Subcutaneous abdominal adipose tissue (tissue), 5 donors: Measurements from ENCODE around the gene L3MBTL1.

Experiments
- H3K27ac ChIP-seq: one replicate; pipeline ENCODE4 v1.7.0; 2013; ENCODE audit warnings: low read depth, mild to moderate bottlenecking, inconsistent platforms, low read length, moderate library complexity
- H3K27me3 ChIP-seq, 5 donors: one replicate each; pipeline ENCODE4 v1.7.0; 2013; ENCODE audit warnings: low read length in 5 of 5, inconsistent platforms in 1 of 5; ENCODE audit not compliant: control insufficient read depth in 5 of 5, insufficient read depth in 4 of 5
- H3K36me3 ChIP-seq, 5 donors: one replicate each; pipeline ENCODE4 v1.7.0; 2013; ENCODE audit warnings: low read length in 5 of 5; ENCODE audit not compliant: control insufficient read depth in 5 of 5, insufficient read depth in 5 of 5
- H3K4me1 ChIP-seq, 5 donors: one replicate each; pipeline ENCODE4 v1.7.0; 2013; ENCODE audit warnings: low read length in 5 of 5, mild to moderate bottlenecking in 3 of 5, moderate library complexity in 1 of 5; ENCODE audit not compliant: control insufficient read depth in 5 of 5, insufficient read depth in 5 of 5
- H3K4me3 ChIP-seq, 5 donors: one replicate each; pipeline ENCODE4 v1.7.0; 2013; ENCODE audit warnings: low read length in 5 of 5, low read depth in 1 of 5
- H3K9ac ChIP-seq, 5 donors: one replicate each; pipeline ENCODE4 v1.7.0; 2013; ENCODE audit warnings: low read length in 5 of 5, mild to moderate bottlenecking in 4 of 5, moderate library complexity in 3 of 5
- H3K9me3 ChIP-seq, 5 donors: one replicate each; pipeline ENCODE4 v1.7.0; 2013; ENCODE audit warnings: low read length in 5 of 5; ENCODE audit not compliant: control insufficient read depth in 5 of 5
- donor health status: healthy.
- donor health status: healthy.
- donor health status: healthy.
- donor health status: healthy.
- donor health status: healthy.

Gene L3MBTL1

DNA sequence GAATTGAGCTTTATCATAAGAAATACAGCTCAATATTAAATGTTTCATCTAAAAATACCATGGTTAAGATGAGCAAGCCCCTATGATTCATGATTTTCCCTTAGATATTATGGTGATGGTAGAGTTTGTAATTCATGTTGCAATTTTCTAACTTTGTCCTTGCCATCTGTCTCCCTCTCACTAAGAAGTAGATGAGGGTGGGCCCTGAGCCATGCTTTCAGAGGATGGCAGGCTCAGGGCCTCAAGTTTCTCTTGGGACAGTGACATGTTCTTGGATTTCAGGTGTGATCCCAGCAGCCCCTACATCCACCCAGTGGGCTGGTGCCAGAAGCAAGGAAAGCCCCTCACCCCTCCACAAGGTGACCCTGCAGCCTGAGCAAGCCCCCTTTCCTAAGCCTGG is 25.6 kb downstream of the L3MBTL1 start:
- Histone ChIP-seq H3K36me3 (peaks cover 0 to 43% (median 21%) of the 10 kb centered on the region in 5 donors), H3K27me3 (no peaks in the 10 kb centered on the region), H3K4me1 (no peaks in the 10 kb centered on the region), H3K27ac (no peak overlapping the region), H3K9ac (no peak overlapping the region), H3K9me3 (no peaks in the 10 kb centered on the region), H3K4me3 (no peak overlapping the region)

DNA sequence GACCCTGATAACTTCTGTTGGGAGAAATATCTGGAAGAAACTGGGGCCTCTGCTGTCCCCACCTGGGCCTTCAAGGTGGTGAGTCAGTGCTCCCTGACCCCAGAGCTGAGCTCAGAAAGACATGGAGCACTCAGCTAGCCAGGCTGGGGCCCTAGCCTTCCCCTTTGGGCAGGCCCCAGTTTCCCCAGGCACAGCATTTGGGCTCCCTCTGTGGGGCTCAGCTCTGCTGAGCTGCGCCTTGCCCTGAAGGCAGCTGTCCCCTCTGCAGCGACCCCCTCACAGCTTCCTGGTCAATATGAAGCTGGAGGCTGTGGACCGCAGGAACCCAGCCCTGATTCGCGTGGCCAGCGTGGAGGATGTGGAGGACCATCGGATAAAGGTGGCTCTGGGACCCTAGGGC is 26.5 kb downstream of the L3MBTL1 start:
- no peaks in the 10 kb centered on the region for H3K27me3 ChIP-seq
- no peak overlapping the region for H3K27ac ChIP-seq
- H3K4me3 ChIP-seq: no peak overlapping the region
- H3K9ac ChIP-seq: no peak overlapping the region
- H3K4me1 ChIP-seq: peaks cover 0 to 9% (median 0%) of the 10 kb centered on the region in 5 donors
- H3K36me3 ChIP-seq: peaks cover 0 to 40% (median 19%) of the 10 kb centered on the region in 5 donors
- no peaks in the 10 kb centered on the region for H3K9me3 ChIP-seq

DNA sequence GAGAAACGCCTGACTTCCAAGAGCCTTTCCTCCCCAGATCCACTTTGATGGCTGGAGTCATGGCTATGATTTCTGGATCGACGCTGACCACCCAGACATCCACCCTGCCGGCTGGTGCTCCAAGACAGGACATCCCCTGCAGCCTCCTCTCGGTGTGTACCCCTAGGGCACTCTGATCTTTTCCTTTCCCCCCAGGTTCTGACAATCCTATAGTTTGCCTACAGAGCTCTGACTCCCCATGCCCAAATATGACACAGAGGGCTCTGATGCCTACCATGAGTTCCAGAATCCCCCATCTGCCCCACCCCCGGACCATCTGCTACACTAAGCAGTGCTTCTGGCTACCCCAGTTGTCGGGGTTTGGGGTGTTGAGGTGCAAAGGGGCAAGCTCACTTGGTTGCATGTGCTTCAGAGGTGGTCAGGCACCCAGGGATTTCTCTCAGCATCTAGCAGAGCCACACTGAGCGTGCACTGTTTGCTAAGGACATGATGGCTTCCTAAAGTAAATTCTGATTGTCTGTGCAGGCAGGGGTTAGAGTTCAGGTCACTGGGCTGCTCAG is 27.4 kb downstream of the L3MBTL1 start:
- H3K4me1 ChIP-seq: peaks cover 0 to 15% (median 6%) of the 10 kb centered on the region in 5 donors
- H3K27me3 ChIP-seq: no peaks in the 10 kb centered on the region
- H3K4me3 ChIP-seq: no peak overlapping the region
- H3K9ac ChIP-seq: no peak overlapping the region
- H3K36me3 ChIP-seq: peaks cover 0 to 40% (median 18%) of the 10 kb centered on the region in 5 donors
- H3K27ac ChIP-seq: no peak overlapping the region
- no peaks in the 10 kb centered on the region for H3K9me3 ChIP-seq

DNA sequence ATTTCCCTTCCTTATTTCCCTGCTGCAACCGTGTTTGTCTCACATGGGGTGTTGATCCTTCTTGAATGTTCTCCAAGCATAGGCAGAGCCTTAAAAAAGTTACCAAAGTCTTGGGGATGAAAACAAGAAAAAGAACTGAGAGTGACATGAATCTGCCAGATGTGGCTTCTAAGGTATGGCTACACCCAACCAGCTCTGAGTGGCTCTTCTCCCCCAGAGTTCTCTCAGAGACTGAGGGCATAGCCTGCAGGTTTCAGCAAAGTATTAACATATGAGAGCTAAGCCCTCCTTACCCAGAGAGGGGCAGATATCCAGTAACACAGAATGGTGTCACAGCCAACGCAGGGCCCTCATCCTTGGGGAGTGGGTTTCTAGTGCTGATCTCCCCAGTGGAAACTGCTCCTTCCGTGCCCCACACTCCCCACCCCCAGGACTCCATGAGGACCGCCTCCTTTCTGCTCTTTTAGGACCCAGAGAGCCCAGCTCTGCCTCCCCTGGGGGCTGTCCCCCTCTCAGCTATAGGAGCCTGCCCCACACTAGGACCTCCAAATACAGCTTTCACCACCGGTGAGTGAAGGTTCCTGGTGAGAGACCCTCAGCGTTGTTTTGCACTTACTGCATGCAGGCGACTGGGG is 28.0 kb downstream of the L3MBTL1 start:
- Histone ChIP-seq H3K4me3 (no peak overlapping the region), H3K27ac (no peak overlapping the region)

DNA sequence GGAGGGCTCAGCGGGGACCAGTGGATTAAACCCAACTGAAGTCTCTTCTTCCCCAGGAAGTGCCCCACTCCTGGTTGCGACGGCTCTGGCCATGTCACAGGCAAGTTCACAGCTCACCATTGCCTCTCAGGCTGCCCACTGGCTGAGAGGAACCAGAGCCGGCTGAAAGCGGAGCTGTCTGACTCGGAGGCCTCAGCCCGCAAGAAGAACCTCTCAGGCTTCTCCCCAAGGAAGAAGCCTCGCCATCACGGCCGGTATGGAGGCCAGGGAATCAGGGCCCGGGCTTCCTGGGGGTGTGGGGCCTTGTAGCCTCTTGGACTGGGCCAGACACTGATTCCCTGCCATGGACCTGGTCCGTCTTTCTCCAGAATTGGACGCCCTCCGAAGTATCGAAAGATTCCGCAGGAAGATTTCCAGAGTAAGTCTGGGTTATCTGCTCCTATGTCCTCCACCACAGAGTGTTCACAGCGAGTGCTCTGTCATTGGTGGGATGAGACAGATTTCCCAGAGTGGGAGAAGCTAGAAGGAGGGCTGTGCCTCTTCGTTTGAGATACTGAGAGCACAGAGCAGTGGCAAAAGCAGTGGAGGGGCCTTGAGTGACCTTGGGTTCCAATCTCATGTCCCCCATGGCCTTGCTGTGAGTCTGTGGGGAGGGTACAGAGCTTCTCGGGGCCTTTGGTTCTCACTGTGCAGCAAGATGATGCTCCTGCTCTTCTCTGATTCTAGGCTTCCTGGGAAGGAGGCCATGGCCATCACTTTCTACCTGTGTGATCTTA is 28.7 kb downstream of the L3MBTL1 start:
- H3K4me1 ChIP-seq: peaks cover 0 to 15% (median 6%) of the 10 kb centered on the region in 5 donors
- H3K9me3 ChIP-seq: no peaks in the 10 kb centered on the region
- no peak overlapping the region for H3K27ac ChIP-seq
- no peaks in the 10 kb centered on the region for H3K27me3 ChIP-seq
- H3K36me3 ChIP-seq: peaks cover 0 to 48% (median 18%) of the 10 kb centered on the region in 5 donors
- no peak overlapping the region for H3K4me3 ChIP-seq
- no peak overlapping the region for H3K9ac ChIP-seq

More for the DNA sequence above, 28.0 kb downstream of the L3MBTL1 start:
- peaks cover 0 to 46% (median 19%) of the 10 kb centered on the region in 5 donors for H3K36me3 ChIP-seq
- H3K9ac ChIP-seq: no peak overlapping the region
- H3K27me3 ChIP-seq: no peaks in the 10 kb centered on the region
- peaks cover 0 to 15% (median 6%) of the 10 kb centered on the region in 5 donors for H3K4me1 ChIP-seq
- H3K9me3 ChIP-seq: no peaks in the 10 kb centered on the region

DNA sequence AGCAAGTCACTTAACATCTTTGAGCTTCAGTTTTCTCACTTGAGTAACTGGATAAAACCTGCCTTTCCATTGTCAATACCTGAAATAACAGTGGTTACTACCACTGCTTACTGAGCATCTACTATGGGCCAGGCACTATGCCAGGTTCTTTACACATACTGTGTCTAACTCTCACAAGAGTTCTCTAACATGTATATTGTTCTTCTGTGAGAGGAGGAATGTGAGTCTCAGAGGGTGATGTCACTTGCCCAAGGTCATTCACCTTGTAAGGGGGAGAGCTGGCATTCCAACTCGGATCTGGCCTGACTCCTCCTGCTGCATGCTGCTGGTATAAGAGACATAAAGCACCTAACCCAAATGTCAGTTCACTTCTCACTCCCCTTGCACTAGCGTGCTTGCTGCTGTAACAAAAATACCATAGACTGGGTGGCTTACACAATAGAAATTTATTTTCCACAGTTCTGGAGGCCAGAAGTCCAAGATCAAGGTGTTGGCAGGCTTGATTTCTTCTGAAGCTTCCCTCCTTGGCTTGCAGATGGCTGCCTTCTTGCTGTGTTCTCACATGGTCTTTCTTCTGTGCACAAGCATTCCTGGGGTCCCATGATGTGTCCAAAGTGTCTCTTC is 29.4 kb downstream of the L3MBTL1 start:
- Histone ChIP-seq H3K4me3 (no peak overlapping the region), H3K4me1 (peaks cover 0 to 15% (median 6%) of the 10 kb centered on the region in 5 donors), H3K9ac (no peak overlapping the region), H3K27ac (no peak overlapping the region), H3K36me3 (peaks cover 0 to 48% (median 18%) of the 10 kb centered on the region in 5 donors), H3K9me3 (no peaks in the 10 kb centered on the region), H3K27me3 (no peaks in the 10 kb centered on the region)

DNA sequence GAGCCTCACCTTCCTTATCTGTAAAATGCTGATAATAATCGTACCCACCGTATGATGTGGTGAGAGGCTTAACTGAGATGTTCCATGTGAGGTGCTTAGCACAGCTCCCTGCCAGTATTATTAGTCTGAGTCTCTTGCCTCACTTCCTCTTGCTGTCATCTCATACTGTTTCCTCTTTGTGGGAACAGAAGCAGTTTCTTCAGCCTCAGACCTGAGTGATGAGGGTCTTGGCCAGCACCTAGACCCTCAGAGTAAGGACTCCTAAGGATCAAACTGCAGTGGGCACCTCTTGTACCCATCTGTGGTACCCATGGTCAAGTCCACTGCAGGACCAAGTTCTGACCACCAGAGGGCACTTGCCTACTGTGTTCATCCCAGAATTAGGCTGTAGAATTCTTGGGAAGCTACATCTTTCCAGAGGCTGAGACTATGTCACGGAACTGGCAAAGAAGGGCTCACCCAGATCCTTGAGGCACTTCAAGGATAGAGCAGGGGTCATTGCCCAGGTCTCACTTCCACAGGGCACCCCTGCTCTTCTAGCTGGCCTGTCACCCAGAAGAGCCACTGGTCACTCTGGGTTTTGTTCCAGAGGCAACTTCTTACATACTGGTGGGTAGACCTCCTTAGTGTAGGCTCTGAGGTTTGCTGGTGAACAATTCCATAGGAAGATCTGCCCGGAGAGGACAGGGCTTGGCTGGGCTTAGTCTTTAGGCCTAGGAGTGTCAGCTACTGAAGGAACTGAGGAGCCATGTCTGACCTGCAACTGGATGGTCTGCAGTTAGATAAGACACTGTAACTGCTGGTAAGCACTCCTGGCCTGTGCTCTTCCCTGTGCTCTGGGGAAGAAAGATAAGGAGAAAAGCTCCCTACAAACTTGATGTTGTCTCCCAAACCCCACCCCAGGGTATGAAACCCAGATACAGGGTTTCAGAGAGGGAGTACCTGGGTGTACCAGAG is 30.7 kb downstream of the L3MBTL1 start:
- Histone ChIP-seq H3K9ac (no peak overlapping the region), H3K27ac (no peak overlapping the region)

DNA sequence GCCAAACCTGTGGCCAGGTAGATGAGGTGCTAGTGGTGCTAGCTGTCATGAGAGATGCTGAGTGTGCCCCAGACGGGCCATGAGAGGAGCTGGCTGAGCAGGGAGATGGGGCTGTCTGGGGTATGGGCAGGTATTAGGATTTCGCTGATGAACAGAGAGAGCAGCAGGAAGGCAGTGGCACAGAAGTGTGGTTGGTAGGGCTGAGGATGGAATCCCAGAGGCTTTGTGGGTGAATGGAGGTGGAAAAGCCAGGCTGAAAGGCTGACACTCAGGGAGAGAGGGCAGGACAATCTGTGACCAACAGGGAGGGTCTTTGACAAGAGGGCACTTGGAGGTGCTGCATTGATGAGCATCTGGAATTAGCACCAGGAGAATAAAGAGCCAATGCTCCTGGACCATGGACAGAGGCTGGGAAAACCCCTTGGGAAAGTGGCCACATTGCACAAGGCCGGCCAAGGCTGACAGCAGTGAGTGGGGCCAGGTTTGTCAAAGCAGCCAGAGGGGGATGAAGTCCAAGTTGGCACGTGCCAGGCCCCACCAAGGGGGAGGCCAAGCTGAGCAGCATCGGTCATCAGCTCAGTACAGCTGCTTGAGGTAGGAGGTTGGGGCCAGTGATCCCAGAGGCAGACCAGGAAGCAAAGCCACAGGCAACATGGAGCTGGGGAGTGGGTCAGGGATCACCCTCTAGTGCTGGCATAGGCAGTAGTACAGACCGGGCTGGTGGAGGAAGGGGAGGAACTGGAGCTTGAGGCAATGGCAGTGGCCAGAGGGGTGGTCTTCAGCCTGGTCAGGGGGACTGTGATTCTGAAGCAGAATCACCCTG is 31.6 kb downstream of the L3MBTL1 start:
- Histone ChIP-seq H3K4me1 (peaks cover 0 to 23% (median 11%) of the 10 kb centered on the region in 5 donors), H3K27me3 (no peaks in the 10 kb centered on the region), H3K4me3 (no peak overlapping the region), H3K9ac (no peak overlapping the region), H3K27ac (no peak overlapping the region), H3K9me3 (no peaks in the 10 kb centered on the region), H3K36me3 (peaks cover 0 to 44% (median 18%) of the 10 kb centered on the region in 5 donors)

More for the DNA sequence above, 30.7 kb downstream of the L3MBTL1 start:
- no peaks in the 10 kb centered on the region for H3K27me3 ChIP-seq
- peaks cover 0 to 15% (median 6%) of the 10 kb centered on the region in 5 donors for H3K4me1 ChIP-seq
- peaks cover 0 to 48% (median 18%) of the 10 kb centered on the region in 5 donors for H3K36me3 ChIP-seq
- H3K4me3 ChIP-seq: no peak overlapping the region
- no peaks in the 10 kb centered on the region for H3K9me3 ChIP-seq
